Measurements from ENCODE around the gene XRN1.
"Not testable (repeated sequence)": the region's sequence is repeated elsewhere in the genome, so short reads cannot be mapped to it uniquely, and the experiment has no call there.

XRN1 gene

GRCh38 chr3:142447852-142448823 is at the start of gene XRN1:
XRN1 (minus strand) TSS chr3:142448037; CDS start chr3:142447944, 93 bp downstream.
- DNase-seq = peak; percentile 94

GRCh38 chr3:142495103-142495502 is 47.3 kb upstream of the XRN1 start:
- DNase-seq = no peak

GRCh38 chr3:142492184-142492583 is 44.3 kb upstream of the XRN1 start:
- DNase-seq = no peak

GRCh38 chr3:142489572-142490323 is 41.9 kb upstream of the XRN1 start:
- DNase-seq = no peak

- no peak for DNase-seq
Measured at GRCh38 chr3:142484912-142485435, 37.1 kb upstream of the XRN1 start.

GRCh38 chr3:142481196-142481595 is 33.4 kb upstream of the XRN1 start:
- no peak for DNase-seq

GRCh38 chr3:142470826-142471225 is 23.0 kb upstream of the XRN1 start:
- DNase-seq = no peak

GRCh38 chr3:142468456-142468855 is 20.6 kb upstream of the XRN1 start:
- no peak for DNase-seq

GRCh38 chr3:142467768-142468167 is 19.9 kb upstream of the XRN1 start:
- no peak for DNase-seq

GRCh38 chr3:142460689-142461088 is 12.9 kb upstream of the XRN1 start:
- no peak for DNase-seq

- DNase-seq = no peak
Measured at GRCh38 chr3:142459929-142460328, 12.1 kb upstream of the XRN1 start.

- no peak for DNase-seq
Measured at GRCh38 chr3:142459096-142459495, 11.3 kb upstream of the XRN1 start.

- DNase-seq = no peak
Measured at GRCh38 chr3:142450881-142451280, 3.0 kb upstream of the XRN1 start.

- DNase-seq = no peak
Measured at GRCh38 chr3:142450189-142450588, 2.4 kb upstream of the XRN1 start.

GRCh38 chr3:142447301-142447851 is 461 bp downstream of the XRN1 start:
- peak; percentile 31 for DNase-seq

- peak; percentile 42 for DNase-seq
Measured at GRCh38 chr3:142445816-142446254, 2.0 kb downstream of the XRN1 start.

- DNase-seq = no peak
Measured at GRCh38 chr3:142444343-142444742, 3.5 kb downstream of the XRN1 start.

- DNase-seq = not testable (repeated sequence)
Measured at GRCh38 chr3:142443060-142443459, 4.8 kb downstream of the XRN1 start.

GRCh38 chr3:142439499-142440220 is 8.2 kb downstream of the XRN1 start:
- not testable (repeated sequence) for DNase-seq

- DNase-seq = not testable (repeated sequence)
Measured at GRCh38 chr3:142438096-142438495, 9.7 kb downstream of the XRN1 start.

- DNase-seq = no peak
Measured at GRCh38 chr3:142436951-142437585, 10.8 kb downstream of the XRN1 start.

GRCh38 chr3:142434503-142434902 is 13.3 kb downstream of the XRN1 start:
- DNase-seq = no peak

All from stimulated activated CD4-positive, alpha-beta T cell treated with anti-CD3 and anti-CD28 coated beads, Interleukin-1b, Interleukin-23, amount 100 ng/mL, for 48 hours (primary cell).